NCI-H446 treated with DMSO at 0.1 percent for 48 hours (cell line): Measurements from ENCODE around the gene POLD4.
A peak's percentile ranks its signal among the peaks of the same experiment; 100 is the strongest.

ENCODE experiments used
- DNase-seq: peaks from one replicate; lab custom pipeline; 2025; lab: John Stamatoyannopoulos, UW

The POLD4 gene

DNA sequence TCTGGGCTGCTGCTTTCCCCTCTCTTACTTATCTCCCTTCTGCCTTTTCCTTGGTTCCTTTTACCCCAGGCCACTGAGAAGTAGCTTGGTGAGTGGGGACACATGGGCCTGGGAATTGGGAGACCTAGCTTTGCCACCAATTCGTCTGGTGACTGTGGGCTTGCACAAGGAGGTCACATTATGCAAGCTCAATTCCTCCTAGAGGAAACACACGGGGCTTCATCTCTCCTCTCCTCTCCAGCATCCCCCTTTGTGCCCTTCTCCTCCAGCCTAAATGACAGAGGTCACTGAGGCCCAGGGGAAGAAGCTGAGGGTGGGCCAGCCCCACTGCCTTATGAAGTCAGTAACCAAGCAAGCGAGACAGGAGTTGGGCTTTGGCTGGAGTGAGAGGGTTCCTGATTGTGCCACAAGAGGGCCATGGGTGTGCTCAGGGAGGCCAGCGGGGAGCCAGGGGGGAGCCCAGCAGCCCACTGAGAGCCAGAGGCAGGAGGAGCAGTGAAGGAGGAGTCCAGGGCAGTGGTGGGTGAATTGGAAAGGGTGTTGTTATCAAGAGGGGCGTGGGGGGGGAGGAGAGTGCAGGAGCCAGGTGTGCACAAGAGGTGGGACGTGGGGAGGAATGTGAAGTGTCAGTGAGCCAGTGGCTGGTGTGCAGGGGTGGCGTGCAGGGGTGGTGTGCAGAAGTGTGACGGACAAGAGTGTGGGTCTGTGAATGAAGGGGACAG lies 18.0 kb upstream of the POLD4 start:
- no peak for DNase-seq

DNA sequence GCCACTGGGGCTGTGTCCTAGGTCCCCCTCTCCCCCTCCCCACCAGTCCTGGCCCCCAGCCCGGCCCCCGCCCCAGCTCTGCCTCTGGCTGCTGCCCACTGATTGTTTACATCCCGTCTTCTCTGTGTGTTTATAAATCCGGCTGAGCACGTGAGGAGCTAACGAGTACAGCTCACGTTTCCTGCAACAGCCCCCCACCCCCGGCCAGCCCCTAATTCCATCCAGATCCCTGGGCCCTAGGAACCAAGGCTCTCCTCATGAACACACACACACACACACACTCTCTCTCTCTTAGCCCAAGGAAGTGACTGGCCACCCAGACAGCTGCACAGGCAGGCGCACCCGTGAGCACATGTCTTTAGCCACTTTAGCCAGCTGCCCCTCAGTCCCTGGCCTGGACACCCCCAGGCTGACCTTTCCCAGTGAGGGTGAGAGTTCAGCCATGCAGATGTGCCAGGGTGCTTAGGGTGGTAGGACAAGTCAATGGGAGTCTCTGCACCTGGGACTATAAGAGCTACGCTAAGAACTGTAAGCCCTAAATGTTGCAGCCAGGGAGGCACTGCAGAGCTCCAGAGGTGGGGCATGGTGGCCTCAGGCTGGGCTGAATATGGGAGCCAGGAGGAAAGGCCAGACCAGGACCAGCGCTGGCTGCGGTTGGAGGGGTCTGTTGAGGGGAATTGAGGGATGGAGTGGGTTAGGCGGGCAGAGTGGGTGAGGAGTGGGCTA lies 17.2 kb upstream of the POLD4 start:
- DNase-seq: no peak

DNA sequence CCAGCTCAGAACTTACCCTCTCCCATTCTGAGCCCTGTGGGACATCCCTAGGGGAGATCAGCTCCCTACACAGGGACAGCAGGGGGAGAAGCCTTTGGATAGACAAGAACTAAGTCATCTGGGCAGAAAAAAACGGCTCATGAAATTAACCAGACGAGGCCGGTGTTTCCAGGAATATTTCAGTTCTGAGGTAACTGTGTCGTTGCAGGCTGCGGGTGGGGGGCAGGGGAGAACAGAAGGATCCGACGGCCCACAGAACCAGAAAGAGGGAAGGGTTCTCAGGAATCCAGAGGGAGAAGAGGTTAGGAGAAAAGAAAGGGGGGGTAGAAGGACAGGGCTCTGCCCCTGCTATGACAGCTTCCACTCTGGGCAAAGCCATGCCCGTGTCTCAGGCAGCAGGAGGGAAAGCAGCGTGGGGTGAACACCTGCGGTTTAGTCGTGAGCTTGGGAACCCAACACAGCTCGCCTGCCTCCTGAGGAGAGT lies 16.5 kb upstream of the POLD4 start:
- DNase-seq: no peak

DNA sequence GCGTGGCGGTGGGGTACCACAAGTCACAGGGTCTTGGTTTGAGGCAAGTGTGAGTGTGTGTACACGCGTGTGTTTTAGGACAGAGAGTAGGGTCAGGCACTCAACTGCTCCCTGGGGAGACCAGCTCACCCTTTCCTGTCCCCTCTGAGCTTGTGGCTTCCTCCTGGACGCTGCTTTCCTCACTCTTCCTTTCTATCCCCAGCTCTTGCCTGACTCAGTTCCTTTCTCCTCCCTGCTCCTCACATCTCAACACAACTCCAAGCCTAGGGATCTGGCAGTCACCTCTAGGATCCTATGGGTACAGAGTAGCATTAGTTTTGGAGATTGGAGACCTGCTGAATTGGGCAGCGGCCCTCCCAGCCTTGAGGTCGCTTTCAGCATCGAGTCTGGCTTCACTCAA lies 15.9 kb upstream of the POLD4 start:
- no peak for DNase-seq

DNA sequence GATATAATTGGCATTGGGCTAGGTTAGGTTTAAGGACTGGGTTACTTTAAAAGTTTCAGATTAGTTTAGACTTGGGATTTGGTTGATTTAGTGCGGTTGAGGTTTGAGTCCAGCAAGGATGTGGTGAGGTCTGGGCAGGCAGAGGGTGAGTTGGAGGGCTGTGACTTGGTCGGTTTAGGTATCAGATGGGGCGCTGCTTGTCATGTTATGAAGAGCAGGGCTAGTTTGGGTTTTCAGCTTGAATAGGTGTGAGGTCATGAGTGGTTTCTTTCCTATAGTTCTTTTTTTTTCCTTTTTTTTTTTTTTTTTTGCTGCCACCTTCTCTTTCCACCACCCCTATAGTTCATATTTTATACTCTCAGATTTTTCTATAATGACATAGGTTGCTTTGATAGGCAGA lies 15.3 kb upstream of the POLD4 start:
- DNase-seq: no peak

DNA sequence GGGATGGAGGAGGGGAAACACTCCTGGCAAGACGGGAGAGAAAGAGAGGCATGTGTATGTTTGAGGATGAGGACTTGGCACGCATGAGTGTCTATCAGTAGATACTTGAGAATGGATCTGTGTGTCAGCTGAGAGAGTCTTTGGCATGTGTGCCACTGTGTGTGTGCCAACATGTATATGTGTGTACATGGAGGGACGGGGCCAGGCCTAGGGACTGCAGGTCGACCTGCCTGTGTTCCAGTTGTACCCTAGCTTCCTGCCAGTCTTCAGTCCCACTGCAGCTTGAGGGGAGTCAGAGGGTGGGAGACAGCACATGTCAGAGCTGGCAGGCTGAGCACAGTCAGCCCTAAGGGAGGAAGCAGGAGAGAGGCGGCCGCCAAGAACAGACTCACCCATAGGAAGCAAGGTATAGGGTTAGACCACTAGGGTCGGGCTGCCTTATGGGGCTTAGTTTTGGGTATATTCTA lies 14.4 kb upstream of the POLD4 start:
- DNase-seq: no peak

DNA sequence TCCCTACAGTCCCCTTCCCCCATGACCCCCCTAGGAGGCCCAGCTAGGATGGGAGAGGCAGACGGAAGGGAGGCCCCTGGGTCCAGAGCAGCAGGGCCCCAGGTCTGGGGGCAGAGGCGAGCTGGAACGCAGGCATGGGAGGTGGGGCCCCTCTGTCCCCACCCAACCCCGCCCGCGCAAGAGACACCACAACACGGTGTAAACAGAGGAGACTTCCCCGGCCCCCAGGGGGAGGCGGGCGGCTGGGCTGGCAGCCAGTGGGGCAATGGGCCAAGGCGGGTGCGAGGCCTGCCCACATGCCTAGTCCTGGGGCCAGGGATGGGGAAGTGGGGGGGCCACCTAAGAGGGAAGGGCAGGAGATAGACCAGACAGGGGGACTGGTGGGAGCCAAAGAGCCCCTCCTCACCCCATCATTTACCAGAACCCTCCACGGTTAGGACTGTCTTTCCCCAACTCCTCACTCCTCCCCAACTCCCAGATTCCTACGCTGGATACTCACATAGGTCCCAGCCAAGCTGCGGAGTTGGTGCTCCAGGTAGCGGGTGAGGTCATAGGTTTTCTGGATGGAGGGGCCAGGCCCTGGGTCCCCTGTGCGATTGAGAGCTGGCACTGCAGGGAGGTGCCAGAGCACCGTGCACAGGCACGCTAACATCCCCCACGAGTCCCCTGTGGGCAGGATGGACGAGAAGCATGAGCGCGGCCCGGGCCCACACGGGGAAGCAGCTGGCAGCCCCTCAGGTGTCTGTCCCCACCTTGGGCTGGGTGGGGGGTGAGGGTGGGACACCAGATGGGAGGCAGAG lies 13.8 kb upstream of the POLD4 start:
- DNase-seq: no peak

DNA sequence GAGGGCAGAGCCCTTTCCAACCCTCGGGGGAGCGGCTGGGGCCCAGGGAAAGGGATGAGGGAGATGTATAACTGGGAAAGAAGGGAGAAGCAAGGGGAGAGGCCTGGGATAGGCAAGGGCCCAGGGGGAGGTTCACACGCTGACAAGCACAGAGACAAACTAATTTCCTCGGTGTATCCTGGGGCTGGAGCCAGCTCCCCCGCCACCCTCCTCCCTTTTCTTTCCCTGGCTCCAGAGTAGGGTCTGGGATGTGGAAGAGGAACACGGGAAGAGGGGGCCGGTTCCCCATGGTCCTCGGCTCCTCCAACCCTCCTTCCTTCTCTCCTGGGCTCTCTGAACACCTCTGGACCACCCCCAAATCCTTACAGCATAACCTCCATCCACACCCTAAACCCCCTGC lies 13.2 kb upstream of the POLD4 start:
- peak; percentile 6 for DNase-seq

DNA sequence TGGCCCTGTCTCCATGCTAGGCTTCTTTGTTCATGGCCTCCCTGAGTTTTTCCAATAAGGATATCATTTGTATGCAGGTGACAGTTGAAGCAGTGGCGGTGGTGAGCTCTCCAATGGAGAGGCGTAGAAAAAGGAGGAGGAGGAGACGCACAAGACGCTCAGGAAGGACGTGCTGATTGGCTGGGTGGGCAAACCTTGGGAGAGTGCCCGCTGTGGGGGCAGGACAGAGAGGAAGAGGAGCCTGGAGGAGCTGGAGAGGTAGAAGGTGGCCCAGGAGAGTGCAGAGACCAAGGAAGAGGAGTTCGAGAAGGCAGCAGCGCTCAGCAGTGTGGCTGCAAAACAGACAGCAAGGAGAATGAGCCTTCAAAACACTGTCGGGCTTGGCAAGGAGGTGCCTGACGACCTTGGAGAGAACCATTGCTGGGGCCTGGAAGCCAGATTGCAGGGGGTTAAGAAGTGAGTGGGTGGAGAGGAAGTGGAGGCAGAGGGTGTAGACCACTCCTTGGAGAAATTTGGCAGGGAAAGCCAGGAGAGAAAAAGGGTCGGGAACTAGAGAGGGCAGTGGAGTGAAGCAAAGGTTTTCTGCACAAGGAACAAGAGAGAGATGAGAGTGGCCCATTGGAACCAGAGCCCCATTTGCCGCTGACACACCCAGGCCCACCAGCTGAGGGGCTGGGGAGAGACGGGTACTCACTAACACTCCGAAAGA lies 12.5 kb upstream of the POLD4 start:
- no peak for DNase-seq

DNA sequence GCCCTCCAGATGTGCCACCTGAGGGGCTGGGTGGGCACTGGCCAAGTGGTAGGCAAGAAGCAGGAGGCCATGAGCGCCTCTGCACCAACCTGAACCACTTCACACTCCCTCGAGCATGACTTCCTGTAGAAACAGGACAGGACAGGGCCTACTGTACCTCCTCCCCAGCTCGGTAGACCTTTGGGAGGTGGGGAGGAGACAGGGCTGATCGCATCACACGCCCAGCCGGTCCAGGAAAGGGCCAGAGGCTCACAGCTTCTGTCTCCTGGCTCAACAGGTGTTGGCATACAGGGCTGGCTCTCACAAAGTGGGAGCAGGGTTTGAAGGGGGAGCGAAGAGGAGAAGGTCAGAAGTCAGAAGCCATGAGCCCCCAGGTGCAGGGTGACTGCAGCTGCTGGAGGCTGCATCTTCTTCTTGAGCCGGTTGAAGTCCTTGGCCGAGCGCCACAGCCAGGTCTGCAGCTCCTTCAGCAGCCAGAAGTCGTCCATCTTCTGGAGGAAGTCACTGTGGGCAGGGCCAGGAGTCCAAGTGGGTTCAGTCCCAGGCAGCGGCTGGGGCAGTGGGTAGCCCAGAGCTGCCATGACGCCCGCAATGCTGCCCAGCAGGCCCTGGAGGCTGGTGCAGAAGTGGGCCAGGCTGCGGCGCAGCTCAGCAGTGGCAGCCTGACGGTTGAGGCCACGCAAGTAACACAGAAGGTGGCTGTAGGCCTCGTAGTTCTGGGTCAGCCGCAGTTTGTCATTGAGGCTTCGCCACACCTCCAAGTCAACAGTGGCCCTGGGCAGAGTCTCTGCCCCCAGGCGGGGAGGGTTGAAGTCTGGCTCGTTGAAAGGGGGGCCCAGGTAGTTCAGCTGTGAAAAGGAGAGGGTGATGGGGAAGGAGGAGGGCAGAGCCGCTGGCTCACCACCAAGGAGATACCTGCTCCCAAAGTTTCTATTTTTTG lies 11.7 kb upstream of the POLD4 start:
- DNase-seq: no peak

DNA sequence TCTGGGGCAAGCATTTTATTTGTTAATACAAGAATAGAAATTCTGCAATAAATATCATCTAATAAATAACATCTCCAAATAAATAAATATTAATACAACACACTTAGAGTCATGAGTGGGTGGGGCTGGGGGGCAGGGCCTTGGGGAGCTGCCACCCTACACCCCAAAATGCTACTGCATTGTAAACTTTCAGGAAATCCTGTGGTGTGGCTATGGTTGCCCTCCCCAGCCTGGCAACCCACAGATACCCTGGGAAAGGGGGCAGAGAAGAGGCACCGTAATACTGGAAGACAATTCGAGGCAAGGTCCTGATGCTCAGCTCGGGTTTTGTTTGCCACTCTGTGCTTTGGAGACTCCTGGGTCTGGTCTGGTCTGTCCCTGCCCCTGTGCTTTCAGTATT lies 10.8 kb upstream of the POLD4 start:
- DNase-seq: no peak

DNA sequence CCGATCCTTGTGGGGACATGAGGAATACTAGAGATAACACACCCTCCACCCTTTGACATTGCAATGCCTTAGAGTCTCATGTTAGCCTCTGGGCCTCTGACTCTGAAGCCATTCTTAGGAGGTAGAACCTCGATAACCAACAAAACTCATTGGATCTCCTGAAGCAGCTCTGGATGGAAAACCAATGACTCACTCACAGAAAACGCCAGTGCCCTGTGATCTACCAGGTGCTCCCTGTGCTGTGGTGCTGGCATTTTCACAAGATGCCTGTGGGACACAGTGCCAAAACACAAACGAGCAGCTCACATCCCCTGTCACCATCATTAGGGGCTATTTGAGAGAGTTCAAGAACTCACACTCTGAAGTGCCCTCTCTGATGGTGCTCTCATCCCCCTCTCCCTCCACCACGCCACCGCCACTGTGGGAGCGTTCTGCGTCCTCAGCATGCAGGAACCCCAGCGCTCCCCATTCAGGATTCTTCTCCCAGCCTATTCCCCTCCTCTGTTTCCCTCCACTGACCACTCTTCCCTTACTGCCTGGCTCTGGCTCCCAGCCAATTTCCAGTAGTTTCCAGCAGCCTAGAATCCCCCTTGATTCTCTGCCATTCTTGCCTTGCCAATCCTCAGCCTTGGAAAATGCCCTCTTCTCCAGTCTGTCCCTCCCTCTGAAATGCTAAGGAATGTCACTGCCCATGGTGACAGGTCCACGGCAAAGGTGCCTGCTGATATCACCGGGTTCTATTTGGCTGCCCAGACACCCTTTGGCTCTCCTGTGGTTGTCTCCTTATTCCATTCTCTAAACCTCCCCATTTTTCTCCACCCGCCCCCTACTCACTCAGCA lies 4.7 kb upstream of the POLD4 start:
- no peak for DNase-seq

DNA sequence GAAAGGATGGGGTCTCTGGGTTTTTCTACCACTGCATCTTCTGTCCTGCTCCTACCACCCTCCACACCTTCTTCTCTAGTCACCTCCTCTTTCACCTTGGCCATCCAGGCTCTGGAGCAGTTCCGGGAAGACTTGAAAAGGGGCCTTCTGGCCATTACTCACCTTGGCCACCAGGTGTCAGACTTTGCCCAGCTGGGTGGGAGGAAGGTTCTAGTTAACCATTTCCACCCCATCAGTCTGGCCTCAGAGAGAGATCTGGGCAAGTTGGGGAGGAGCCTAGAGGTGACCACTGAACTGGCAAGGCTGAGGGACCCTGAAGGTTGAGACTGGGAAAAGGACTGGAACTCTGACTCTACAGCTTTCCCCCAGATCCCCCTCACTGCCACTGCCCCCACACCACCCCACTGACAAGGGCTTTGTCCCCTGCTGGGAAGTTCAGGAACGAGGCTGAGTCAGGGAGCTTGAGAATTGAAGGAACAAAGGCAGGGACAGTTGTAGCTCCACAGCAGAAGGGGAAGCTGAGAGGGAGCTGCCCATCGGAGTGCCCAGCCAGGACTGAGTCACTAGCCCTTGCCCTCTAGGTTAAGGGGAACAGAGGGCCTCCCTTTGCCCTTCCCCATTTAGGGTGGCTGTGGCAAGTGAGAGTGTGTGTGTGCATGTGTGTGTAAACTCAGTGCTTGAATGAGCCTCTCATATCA lies 3.7 kb upstream of the POLD4 start:
- peak; percentile 18 for DNase-seq

DNA sequence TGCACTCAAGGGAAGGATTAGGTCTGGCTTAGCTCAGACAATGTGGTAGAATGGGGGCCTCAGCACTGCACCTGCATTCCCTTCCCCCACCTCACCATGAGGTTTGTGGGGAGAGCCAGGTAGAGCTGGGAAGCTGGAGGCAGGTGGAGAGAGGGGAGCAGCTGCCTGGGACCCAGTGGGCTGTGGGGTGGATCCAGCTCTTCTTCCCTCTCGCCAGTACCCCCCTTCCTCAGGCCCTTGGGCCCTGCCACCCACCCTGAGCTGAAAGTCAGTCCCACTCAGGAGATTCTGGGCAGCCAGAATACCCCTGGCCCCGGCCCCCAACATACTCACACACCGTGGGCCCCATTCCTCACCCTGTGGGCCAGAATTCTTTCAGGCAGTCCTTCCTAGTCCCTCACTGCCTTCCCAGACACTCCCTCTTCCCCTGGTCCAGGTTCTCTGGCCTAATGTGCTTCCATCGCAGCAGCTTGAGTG lies 3.1 kb upstream of the POLD4 start:
- DNase-seq: no peak

DNA sequence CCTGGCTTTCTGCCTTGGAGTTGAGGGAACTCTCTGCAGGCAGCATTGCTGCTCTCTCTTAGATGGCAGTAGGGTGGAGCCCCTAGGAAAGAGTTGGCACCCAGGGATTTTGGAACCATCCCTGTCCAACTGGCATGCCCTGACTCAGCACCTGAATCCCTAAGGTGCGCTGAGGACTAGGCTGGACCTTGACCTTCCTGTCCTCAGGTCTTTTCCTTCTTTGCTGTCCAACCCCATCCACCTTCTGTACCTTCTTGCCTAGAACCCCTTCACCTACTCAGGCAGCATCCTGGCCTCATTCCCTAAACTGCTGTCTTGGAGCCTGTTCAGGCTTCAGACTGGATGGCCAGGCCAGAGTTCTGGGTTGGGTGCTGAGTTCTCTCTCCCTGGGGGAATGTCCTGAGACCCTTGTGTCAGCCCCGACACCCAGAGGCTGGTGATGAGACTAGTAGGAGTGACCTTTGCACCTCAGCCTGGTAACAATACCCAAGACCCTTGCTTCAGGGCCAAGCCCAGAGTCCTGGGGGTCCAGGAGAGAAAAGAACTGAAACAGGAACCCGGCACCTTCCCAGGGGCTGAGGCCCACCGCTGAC lies 2.5 kb upstream of the POLD4 start:
- DNase-seq: no peak

DNA sequence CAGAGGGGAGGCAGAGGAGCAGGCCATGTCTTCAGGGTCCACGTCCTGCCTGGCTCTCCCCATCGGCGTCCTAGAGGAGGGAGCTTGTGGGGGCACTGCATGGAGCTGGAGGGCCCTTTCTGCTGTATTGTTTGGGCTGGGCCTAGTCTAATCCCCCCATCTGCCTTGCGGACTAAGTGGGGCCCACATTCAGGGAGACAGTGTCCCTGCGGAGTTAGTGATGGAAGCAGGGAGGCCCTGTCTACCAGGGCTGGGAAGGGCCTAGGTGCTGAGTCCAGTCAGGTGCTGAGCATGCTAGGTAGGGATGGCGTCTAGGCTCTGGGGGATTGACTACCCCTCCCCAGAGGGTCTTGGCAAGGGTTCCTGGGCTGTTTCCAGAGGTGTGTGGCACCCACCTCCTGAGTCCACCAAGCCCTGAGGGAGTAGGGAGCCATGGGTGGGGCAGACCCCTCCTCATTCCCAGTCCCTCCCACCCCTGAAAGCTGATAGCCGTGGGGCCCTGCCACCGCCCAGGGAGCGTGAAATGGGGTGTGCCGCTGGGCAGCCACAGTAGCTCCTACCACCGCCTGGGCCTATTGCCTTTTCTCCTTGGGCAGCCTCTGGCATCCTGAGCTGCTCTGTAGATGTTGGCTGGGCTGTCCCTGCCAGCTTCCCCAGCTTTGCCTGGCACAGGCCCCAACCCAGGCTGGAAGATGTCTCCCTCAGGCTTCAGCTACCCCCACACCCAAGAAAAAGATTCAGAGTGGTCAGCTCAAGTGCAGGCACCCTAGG lies 1.9 kb upstream of the POLD4 start:
- DNase-seq: no peak

DNA sequence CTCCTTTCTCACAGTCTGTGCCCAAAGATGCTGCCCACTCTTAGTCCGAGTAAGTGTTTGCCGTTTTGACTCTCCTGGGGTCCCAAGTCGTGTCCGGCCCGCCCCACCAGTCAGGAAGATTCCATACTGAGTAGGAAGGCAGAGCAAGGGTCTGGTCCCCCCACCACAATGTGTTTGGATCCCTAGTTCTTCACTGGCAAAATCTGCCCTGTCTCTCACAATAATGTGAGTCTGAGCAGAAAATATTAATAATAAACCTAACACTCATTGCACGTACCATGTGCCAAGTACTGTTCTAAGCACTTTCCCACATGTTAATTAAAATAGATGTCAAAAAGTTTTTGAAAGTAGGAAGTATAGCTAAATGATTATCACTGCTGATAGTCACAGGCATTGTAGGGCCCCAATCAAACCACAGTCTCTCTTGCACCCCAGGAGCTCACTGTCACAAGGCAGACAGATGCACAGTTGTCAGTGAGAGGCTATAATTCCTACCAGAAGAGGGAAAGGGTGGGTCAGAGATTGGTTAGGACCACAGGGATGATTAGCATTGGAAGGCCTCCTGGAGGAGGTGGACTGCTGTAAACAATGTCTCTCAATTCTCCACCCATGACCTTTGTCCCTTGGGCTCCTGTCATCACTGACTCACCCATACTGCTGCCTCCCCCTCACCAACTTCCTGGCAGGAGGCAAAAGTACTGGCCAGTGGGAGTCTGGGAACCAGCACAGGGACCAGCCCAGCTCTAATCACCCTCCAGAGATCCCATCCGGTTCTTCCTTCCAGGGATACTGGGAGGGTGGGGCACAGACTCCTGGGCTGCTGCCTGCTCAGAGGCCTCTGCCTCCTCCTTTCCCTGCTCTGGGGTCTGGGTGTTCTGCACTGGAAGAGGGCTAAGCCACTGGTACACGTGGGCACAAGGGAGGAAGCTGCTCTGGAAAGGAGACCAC lies 1.0 kb upstream of the POLD4 start:
- DNase-seq: no peak
